Lower leg skin (tissue), 3 donors: ENCODE data around the gene GABRR1.

Experiments used
- CTCF ChIP-seq, 3 donors: fragments of 450-650 bp; IDR thresholded peaks; one replicate each; pipeline ENCODE4 v1.5.1; 2016; ENCODE audit warnings: antibody characterized with exemption in 3 of 3, mild to moderate bottlenecking in 3 of 3, moderate library complexity in 2 of 3
- POLR2A ChIP-seq, 2 donors: fragments of 450-650 bp; IDR thresholded peaks; one replicate each; pipeline ENCODE4 v1.6.1; 2016 to 2017; ENCODE audit warnings: antibody characterized with exemption in 2 of 2, mild to moderate bottlenecking in 1 of 2, moderate library complexity in 1 of 2

- TF ChIP-seq CTCF (IDR thresholded peaks at IDR 0.05) (no peak), POLR2A (IDR thresholded peaks at IDR 0.05) (no peak)
These were observed 17.6 kb downstream of the GABRR1 start for GRCh38 chr6:89199579-89199978.
